GM21717 (cell line): Measurements from ENCODE around the gene TMEM95.
"Not testable (repeated sequence)": the region's sequence is repeated elsewhere in the genome, so short reads cannot be mapped to it uniquely, and the experiment has no call there.

Experiments used
- ATAC-seq: cut with Tn5 transposase; IDR thresholded peaks from one replicate; pipeline ENCODE4 v1.9.1; 2021; ENCODE audit warnings: mild to moderate bottlenecking, moderate library complexity; ENCODE audit not compliant: unreplicated experiment

Gene TMEM95

DNA sequence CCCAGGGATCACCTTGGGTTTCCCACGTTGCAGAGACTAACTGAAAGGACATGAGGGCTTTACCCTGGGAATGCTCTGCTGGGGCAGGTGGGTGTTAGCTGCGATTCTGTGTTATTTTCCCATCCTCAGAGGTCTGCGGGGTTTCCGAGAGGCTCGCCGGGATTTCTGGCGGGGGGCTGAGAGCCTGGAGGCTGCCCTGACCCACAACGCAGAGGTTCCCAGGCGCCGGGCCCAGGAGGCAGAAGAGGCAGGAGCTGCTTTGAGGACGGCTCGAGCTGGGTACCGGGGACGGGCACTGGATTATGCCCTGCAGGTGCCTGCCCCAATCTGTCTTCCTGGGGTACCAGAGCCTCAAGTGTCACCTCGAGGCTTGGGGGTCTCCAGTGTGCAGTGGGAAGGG is 11.7 kb upstream of the TMEM95 start:
- ATAC-seq: no peak

DNA sequence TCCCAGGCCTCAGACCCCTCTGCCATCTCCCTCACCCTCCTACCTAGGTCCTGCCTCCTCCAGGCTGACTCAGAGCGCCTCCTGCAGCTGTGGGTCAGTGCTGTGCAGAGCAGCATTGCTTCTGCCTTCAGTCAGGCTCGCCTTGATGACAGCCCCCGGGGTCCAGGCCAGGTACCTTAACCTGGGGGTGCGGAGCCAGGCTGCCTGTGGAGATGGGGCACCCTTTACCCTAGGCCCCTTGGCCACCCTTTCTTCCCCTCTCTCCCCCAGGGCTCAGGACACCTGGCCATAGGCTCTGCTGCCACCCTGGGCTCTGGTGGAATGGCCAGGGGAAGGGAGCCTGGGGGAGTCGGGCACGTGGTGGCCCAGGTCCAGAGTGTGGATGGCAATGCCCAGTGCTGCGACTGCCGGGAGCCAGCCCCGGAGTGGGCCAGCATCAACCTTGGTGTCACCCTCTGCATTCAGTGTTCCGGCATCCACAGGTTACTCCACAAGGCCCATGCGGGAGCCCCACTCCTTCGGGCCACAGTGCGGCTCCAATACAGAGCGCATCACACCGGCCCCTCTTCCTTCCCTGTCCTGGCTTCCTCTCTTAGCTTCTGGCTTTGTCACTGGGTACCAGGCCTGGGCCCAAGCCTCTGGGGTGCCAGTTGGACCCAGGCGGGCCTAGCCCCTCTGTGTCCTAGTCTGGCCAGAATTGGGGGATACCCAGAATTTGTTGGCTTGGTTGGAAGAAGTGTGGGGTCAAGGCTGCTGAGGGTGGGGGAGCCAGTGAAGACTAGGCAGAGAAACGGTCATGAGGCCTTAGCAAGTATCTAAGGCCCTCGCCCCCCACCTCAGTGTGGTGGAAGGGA is 8.0 kb upstream of the TMEM95 start:
- ATAC-seq: no peak

DNA sequence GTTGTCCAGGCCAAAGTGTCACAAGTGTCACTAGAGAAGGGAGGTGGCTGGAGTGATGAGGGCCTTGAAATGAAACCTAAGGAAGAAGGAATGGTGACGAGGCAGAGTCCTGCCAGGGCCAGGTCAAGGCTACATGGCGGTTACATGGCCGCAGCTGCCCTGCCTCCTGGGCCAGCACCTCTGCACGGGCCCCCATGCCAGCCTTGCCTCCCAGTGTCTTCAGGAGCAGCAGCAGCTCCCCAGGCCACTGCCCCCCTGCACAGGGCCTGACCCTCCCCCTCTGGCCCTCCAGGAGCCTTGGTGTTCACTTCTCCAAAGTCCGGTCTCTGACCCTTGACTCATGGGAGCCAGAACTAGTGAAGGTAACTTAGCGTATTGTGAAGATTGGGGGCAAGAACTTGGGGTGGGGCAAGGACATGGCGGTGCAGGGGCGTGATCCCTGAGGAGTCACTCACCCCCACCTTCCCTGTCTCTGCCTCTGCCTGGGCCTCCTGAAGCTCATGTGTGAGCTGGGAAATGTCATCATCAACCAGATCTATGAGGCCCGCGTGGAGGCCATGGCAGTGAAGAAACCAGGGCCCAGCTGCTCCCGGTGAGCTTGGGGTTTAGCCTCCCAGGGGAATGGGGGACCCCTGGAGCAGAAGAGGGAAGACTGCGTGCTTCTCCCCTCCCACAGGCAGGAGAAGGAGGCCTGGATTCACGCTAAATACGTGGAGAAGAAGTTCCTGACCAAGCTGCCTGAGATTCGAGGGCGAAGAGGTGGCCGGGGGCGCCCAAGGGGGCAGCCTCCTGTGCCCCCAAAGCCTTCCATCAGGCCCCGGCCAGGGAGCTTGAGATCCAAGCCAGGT is 7.1 kb upstream of the TMEM95 start:
- ATAC-seq: no peak

DNA sequence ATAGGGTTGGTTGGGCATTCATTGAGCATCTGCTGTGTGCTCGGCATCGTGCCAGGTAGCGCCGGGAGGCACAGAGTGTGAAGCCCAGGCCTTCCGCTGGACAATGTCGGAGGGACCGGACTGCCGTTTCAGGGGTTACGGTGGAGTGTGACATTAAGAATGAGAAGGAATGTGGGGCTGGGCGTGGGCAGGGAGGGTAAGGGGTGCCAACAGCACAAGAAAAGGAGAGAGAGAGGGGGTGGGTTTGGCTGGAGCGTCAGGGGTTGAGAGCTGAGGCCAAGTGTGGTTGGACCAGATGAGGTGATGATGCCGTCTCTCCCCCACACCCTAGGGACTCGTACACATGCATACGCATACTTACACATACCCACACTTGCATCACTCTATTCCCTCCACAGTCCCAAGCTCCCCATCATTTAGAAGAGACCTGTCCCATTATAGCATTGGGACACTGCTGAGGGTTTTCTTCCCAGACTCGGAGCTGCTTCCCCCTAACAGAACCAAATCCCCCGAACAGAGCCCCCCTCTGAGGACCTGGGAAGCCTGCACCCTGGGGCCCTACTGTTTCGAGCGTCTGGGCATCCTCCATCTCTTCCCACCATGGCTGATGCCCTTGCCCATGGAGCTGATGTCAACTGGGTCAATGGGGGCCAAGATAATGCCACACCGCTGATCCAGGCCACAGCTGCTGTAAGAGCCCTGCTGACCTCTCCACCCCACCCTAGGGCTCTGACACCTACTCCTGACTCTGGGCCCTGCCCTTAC is 6.3 kb upstream of the TMEM95 start:
- no peak for ATAC-seq

GRCh38 chr17:7351665-7352502 is 3.1 kb upstream of the TMEM95 start, which contains the start of gene KCTD11:
Gene KCTD11 (plus strand): TSS chr17:7352162.
- no peak for ATAC-seq

DNA sequence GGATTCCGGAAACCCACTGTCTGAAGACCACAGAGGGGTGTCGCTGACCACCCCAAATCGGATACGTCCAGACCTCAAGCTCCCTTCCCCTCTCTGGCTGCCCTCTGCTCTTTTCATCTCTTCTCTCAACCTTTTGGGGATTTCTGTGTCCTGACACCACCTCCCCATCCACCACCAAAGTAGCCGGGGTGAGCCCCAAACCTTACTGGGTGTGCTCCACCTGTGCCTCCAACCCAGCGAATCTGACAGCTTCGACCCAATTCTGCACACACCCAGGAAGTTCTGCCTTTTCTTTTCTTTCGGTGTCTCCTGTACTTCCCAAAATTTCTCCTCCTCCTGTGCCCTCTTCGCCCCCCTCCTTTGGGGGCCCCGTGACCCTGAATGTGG is 2.5 kb upstream of the TMEM95 start:
- no peak for ATAC-seq

GRCh38 chr17:7352910-7353635 is 1.9 kb upstream of the TMEM95 start:
- ATAC-seq: no peak

GRCh38 chr17:7354262-7354843 is 603 bp upstream of the TMEM95 start:
- no peak for ATAC-seq

DNA sequence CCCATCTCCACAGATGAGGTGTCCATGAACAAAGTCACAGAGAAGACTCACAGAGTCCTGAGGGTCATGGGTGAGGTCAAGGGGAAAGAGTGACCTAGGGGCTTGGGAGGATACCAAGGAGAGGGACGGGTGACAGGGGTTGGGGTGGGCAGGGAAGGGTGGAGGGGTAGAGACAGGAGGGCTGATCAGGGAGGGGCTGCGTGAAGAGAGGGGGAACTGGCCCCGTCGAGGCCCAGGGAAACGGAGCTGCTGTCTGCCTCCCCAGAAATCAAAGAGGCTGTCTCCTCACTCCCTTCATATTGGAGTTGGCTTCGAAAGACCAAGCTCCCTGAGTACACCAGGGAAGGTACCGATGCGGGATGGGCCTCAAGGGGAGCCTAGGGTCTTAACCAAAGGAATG is 617 bp downstream of the TMEM95 start:
- ATAC-seq: no peak

DNA sequence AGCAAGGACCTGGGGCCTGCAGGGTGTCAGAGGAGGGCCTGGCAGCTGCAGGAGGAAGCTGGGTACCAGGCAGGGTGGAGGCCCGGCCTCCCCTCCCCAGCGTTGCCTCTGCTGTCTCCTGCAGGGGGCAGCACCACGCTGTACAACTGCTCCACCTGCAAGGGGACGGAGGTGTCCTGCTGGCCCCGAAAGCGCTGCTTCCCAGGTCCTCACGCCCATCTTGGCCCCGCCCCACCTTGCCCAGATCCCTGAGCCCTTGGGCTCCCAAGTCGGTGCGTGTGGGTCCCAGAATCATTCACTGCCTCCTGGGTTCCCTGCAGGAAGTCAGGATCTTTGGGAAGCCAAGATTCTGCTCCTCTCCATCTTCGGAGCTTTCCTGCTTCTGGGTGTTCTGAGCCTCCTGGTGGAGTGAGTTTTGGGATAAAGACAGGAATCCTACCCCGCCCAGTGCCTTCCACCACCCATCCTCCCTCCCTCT is 1.2 kb downstream of the TMEM95 start:
- ATAC-seq: no peak

GRCh38 chr17:7356756-7357155 is 1.8 kb downstream of the TMEM95 start:
- no peak for ATAC-seq

DNA sequence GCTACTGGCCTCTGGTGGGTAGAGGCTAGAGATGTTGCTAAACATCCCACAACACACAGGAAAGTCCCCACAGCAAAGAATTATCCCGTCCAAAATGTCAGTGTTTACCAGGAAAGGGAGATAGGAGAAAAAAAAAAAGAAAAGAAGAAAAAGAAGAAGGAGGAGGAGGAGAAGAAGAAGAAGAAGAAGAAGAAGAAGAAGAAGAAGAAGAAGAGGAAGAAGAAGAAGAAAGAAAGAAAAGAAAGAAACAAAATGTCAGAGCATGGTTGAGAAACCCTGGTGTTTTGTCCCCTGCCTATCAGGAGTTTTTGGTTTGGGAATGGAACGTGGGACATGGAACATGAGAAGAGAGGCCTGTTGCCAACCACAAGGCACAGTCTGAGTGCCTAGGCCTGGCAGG is 2.4 kb downstream of the TMEM95 start:
- ATAC-seq: no peak

DNA sequence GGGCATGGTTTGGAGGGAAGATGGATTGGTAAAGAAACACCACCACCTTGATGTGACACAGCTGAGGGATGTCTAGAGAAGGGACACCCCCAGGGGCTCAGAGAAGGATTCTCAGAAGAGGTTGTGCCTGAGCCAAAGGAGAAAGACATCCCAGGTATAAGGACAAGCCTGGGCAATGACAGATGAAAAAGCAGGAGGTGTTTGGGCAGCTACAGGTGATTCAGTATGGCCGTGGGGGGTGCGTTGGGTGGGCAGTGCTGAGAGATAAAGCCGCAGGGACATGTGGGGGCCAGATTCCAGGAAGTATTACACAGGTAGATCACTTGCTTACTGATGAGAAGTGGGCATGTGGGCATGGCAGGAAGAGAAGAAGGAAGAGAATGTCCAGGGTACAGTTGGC is 7.0 kb downstream of the TMEM95 start:
- no peak for ATAC-seq

GRCh38 chr17:7363311-7363710 is 8.4 kb downstream of the TMEM95 start:
- no peak for ATAC-seq

DNA sequence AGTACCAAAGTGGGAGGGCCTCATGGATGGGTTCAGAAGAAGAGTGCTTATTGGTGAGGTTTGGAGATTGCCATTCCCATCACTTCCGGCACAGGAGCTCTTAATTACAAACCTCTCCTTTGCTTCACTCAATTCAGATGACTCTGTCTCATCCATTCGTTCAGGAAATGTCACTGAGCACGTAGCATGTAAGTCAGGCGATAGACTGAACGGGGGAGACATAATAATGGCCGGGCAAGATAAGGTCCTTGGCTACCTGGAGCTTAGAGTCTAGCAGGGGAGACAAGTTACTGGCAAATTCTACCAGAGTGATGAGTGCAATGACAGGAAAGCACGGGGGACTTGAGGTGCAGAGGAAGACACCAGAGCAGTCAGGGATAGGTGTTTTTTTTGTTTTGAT is 11.0 kb downstream of the TMEM95 start:
- not testable (repeated sequence) for ATAC-seq

DNA sequence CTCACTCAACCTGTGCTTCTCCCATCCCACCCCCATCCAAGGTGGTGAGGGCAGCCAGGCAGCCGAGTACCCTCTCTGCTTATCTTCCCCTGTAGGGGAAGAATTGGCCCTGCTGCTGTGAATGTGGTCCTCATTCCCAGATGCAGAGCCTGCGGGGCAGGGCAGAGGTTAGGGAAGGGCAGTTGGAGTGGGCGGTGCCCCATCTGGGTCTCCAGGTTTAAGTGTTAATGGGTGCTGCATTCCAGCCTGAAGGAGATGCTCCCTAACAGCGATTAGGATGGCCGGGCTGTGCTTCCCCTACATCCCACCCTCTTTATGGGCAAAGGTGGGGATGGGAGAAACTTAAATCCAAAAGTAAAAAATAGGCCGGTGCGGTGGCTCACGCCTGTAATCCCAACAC is 12.1 kb downstream of the TMEM95 start:
- no peak for ATAC-seq

DNA sequence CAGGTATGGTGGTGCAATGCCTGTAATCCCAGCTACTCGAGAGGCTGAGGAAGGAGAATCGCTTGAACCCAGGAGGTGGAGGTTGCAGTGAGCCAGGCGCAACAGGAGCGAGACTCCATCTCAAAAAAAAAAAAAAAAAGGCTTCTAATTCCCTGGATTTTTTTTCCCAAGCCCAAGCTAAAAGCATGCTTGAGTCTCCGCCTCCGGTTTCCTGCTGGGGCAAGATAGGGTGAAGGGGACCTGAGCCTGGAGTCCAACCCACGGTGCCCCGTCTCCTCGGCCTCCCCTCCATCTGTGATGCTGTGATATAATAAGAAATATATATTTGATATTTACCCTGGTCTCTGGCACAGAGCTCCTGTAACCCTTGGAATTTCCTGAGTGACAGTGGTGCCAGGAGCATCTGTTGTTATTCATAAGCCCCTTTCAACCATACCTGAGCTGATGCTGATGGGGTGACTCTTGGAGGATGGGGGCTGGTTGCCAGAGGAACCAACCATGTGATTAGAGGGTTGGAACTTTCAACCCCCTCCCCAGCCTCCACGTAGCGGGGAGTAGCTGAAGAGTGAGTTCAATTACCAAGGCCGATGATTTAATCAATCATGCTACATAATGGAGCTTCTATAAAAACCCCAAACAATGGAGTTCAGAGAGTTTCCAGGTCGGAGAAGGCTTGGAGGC is 13.1 kb downstream of the TMEM95 start:
- no peak for ATAC-seq

DNA sequence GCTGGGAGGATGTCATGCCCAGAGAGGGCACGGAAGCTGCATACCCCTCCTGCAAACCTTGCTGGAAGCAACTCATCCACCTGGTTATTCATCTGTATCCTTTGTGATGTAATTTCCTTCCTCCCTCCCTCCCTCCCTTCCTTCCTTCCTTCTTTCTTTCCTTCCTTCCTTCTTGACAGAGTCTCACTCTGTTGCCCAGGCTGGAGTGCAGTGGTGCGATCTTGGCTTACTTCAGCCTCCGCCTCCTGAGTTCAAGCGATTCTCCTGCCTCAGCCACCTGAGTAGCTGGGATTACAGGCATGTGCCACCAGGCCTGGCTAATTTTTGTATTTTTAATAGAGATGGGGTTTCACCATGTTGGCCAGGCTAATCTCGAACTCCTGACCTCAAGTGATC is 13.6 kb downstream of the TMEM95 start:
- ATAC-seq: not testable (repeated sequence)

DNA sequence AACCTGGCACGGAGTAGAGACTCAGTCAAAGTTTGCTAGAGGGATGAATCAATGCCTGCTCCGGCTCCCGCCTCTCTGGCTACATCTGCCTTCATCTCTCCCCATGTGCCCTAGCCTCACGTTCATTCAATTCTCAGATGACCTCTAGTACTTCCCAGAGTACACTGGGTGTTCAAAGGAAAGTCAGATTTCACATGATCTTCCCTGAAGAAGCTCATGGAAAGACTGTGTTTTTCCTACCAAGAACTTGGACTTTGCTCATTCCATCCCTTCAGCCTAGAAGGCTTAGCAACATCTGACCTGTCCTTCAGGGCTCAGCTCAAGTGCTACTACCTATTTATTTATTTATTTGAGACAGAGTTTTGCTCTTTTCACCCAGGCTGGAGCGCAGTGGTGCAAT is 14.9 kb downstream of the TMEM95 start:
- ATAC-seq: no peak
